Measurements from ENCODE around the gene ZBTB12. TPM values are rescaled to one million over a fixed set of nuclear protein-coding genes. Genes with fewer than 3 reads are reported as not detected.
"Not testable (repeated sequence)": the region's sequence is repeated elsewhere in the genome, so short reads cannot be mapped to it uniquely, and the experiment has no call there.

Gene ZBTB12
- total and polyA plus RNA-seq, 9 of the 15 experiments (the other 6 are each of a cell fraction or from before 2014, with no cell fraction given), result 0.03 to 12.4 (median 5.8) TPM; not detected in 1

DNA sequence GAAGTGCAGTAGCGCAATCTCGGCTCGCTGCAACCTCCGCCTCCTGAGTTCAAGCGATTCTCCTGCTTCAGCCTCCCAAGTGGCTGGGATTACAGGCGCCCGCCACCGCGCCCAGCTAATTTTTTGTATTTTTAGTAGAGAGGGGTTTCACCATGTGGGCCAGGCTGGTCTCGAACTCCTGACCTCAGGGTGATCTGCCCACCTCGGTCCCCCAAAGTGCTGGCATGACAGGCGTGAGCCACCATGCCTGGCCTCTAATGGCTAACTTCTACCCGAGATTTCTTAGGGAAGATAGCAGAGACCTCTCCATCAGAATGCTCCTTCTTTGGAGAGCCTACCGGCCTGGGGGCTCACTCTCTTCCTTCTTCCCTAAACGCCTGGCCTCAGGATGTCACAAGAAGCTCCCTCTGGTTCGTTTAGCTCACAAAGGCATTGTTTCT is 37.7 kb downstream of the ZBTB12 start:
- H3K4me2 ChIP-seq (ENCODE audit: insufficient read depth, low read length), result peak overlapping the region; percentile 85
- H3K27ac ChIP-seq (ENCODE audit: extremely low read depth, low read depth, low read length), result peak overlapping the region; percentile 73; the same call in 1 of the 3 replicates
- H4K20me1 ChIP-seq (replicated peaks; ENCODE audit: control insufficient read depth, insufficient read depth, low read length); H3K9me1 ChIP-seq (ENCODE audit: control insufficient read depth, insufficient read depth, low read length); H3K9me3 ChIP-seq (replicated peaks; ENCODE audit: control insufficient read depth, insufficient read depth, low read depth, low read length); BruUV-seq (replicated peaks); H3K27me3 ChIP-seq (ENCODE audit: control insufficient read depth in 2 of 2, insufficient read depth in 2 of 2, low read length in 2 of 2); FAIRE-seq; DNase-seq (ENCODE audit: extremely low read depth in 1 of 4, low spot score in 3 of 4); ATAC-seq; intact Hi-C loops (cut with micrococcal nuclease); TF ChIP-seq BRCA1 (IDR thresholded peaks at IDR 0.05); JUN (CRISPR knock-in tag; IDR thresholded peaks at IDR 0.05; ENCODE audit: borderline replicate concordance): not testable (repeated sequence)
- peak overlapping the region; percentile 90 for H2AFZ ChIP-seq (ENCODE audit: low read depth, low read length)
- H3K4me1 ChIP-seq (replicated peaks in 1 of 2; ENCODE audit: control insufficient read depth in 2 of 2, insufficient read depth in 2 of 2, low read length in 2 of 2), result peaks cover 13 to 46% of the 10 kb centered on the region in 2 experiments; a peak in 4 of 5 replicates
- ChIA-PET CTCF (ENCODE audit: low intra/inter-chr PET ratio) (interaction anchor here (0.6 to 1.4 kb wide), 6 partner anchors 24 to 183 kb away, joined by 3 to 5 read pairs (median 4); partner anchors contain the start of genes LY6G5C and VARS1), POLR2A (interaction anchor here (0.6 to 4.3 kb wide), 19 partner anchors 8 to 326 kb away, joined by 3 to 123 read pairs (median 5); partner anchors contain the start of genes BAG6, C6orf47, CSNK2B and GPANK1)
- H3K36me3 ChIP-seq (ENCODE audit: control insufficient read depth, insufficient read depth, low read length), result peaks cover 39% of the 10 kb centered on the region; the same call in 2 of the 3 replicates
- peaks cover 24% of the 10 kb centered on the region for H3K79me2 ChIP-seq (ENCODE audit: control insufficient read depth, insufficient read depth, low read length)
- H3K4me3 ChIP-seq, result peak overlapping the region; percentile 62
- 26% methylated on average over 16 of the region's 16 CpGs for WGBS (ENCODE audit: insufficient coverage, low coverage, missing lambda C conversion rate)
- peak overlapping the region; percentile 63 to 87; a peak in 3 of 4 replicates for H3K9ac ChIP-seq (ENCODE audit: insufficient read depth in 1 of 2, low read depth in 2 of 2, low read length in 2 of 2)
- in situ Hi-C loops (cut with MboI), result loop anchor here (5.0 kb wide), 1 partner anchor 202 kb away; the partner anchor contains the start of genes C6orf47 and GPANK1
- TF ChIP-seq BRCA1 (CRISPR knock-in tag; IDR thresholded peaks at IDR 0.05) (0 out of 2 replicates have a peak, but pooled peaks have one; percentile 84), CBX1 (IDR thresholded peaks at IDR 0.05; ENCODE audit: low read depth) (0 out of 2 replicates have a peak, but pooled peaks have one; percentile 15), KDM1A (IDR thresholded peaks at IDR 0.05) (peak in 1 of 2 experiments; percentile 48; a peak in 2 of 4 replicates), CAMTA2 (CRISPR knock-in tag; conservative IDR thresholded peaks at IDR 0.05) (0 out of 2 replicates have a peak, but pooled peaks have one; percentile 29), ZNF143 (CRISPR knock-in tag; IDR thresholded peaks at IDR 0.05) (peak; percentile 59), TEAD1 (CRISPR knock-in tag; IDR thresholded peaks at IDR 0.05) (0 out of 4 replicates have a peak, but pooled peaks of 1 of the 2 experiments have one; percentile 1), KLF1 (tag; IDR thresholded peaks at IDR 0.05) (0 out of 2 replicates have a peak, but pooled peaks have one; percentile 26), BCOR (IDR thresholded peaks at IDR 0.05) (peak; percentile 28; the same call in 1 of the 2 replicates), JUN (IDR thresholded peaks at IDR 0.05; ENCODE audit: borderline replicate concordance, low read depth, low read length) (0 out of 2 replicates have a peak, but pooled peaks have one; percentile 5)
- TF ChIP-seq, protein P1, sequence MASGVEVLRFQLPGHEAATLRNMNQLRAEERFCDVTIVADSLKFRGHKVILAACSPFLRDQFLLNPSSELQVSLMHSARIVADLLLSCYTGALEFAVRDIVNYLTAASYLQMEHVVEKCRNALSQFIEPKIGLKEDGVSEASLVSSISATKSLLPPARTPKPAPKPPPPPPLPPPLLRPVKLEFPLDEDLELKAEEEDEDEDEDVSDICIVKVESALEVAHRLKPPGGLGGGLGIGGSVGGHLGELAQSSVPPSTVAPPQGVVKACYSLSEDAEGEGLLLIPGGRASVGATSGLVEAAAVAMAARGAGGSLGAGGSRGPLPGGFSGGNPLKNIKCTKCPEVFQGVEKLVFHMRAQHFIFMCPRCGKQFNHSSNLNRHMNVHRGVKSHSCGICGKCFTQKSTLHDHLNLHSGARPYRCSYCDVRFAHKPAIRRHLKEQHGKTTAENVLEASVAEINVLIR (CRISPR knock-in tag; IDR thresholded peaks at IDR 0.05), result 0 out of 2 replicates have a peak, but pooled peaks have one; percentile 4
- TF ChIP-seq, protein P2, sequence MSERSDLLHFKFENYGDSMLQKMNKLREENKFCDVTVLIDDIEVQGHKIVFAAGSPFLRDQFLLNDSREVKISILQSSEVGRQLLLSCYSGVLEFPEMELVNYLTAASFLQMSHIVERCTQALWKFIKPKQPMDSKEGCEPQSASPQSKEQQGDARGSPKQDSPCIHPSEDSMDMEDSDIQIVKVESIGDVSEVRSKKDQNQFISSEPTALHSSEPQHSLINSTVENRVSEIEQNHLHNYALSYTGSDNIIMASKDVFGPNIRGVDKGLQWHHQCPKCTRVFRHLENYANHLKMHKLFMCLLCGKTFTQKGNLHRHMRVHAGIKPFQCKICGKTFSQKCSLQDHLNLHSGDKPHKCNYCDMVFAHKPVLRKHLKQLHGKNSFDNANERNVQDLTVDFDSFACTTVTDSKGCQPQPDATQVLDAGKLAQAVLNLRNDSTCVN (CRISPR knock-in tag; IDR thresholded peaks at IDR 0.05), result peak; percentile 91; the same call in 1 of the 2 replicates
- TF ChIP-seq, protein P3, sequence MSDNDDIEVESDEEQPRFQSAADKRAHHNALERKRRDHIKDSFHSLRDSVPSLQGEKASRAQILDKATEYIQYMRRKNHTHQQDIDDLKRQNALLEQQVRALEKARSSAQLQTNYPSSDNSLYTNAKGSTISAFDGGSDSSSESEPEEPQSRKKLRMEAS (CRISPR knock-in tag; IDR thresholded peaks at IDR 0.05), result peak; percentile 7; the same call in 1 of the 2 replicates
- TF ChIP-seq, protein P4, sequence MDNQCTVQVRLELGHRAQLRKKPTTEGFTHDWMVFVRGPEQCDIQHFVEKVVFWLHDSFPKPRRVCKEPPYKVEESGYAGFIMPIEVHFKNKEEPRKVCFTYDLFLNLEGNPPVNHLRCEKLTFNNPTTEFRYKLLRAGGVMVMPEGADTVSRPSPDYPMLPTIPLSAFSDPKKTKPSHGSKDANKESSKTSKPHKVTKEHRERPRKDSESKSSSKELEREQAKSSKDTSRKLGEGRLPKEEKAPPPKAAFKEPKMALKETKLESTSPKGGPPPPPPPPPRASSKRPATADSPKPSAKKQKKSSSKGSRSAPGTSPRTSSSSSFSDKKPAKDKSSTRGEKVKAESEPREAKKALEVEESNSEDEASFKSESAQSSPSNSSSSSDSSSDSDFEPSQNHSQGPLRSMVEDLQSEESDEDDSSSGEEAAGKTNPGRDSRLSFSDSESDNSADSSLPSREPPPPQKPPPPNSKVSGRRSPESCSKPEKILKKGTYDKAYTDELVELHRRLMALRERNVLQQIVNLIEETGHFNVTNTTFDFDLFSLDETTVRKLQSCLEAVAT (IDR thresholded peaks at IDR 0.05), result 0 out of 4 replicates have a peak, but pooled peaks of 1 of the 2 experiments have one; percentile 42
- TF ChIP-seq, protein P5, sequence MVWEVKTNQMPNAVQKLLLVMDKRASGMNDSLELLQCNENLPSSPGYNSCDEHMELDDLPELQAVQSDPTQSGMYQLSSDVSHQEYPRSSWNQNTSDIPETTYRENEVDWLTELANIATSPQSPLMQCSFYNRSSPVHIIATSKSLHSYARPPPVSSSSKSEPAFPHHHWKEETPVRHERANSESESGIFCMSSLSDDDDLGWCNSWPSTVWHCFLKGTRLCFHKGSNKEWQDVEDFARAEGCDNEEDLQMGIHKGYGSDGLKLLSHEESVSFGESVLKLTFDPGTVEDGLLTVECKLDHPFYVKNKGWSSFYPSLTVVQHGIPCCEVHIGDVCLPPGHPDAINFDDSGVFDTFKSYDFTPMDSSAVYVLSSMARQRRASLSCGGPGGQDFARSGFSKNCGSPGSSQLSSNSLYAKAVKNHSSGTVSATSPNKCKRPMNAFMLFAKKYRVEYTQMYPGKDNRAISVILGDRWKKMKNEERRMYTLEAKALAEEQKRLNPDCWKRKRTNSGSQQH (CRISPR knock-in tag; IDR thresholded peaks at IDR 0.05), result 0 out of 2 replicates have a peak, but pooled peaks have one; percentile 2
